ENCODE measurements around the gene CTAGE8. TPM values are rescaled to one million over a fixed set of nuclear protein-coding genes. Genes with fewer than 3 reads are reported as not detected.
"Not testable (repeated sequence)": the region's sequence is repeated elsewhere in the genome, so short reads cannot be mapped to it uniquely, and the experiment has no call there.

Gene CTAGE8
- total RNA-seq, 2 experiments from 2014 or later: 0.25 to 0.85 TPM

DNA sequence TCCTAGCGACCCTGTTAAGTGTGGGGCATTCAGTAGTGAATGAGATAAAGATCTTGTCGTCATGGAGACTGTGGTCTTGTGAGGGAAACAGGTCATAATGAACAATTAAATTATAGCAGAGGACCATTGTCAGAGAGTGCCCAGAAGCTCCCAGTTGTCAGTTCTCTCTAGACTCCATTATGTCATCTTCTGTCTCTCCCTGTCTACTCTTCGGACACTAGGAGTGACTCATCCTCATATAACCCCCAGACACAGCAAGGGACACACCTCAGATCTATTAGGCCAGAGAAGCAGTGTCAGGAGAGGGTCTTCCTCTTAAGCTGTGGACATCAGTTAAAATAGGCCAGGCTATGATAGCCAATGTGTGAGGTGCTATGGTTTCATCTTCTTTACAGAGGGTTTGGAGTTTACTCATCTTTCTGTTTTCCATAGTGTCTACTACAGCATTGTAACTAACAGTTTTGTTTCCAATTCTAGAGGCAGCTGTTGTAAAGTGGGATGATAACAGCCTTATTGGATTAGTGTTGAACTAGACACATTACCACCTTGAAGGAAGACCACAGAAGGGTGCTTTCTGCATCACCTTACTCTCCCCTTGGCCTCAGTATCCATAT, 18.2 kb upstream of the CTAGE8 start:
- H3K27ac Mint-ChIP-seq; CTCF ChIA-PET; DNase-seq; intact Hi-C loops (cut with micrococcal nuclease); H3K4me1 Mint-ChIP-seq (ENCODE audit: low read depth); H3K36me3 Mint-ChIP-seq (ENCODE audit: low read depth); POLR2A ChIA-PET; H3K27me3 Mint-ChIP-seq; H3K9me3 Mint-ChIP-seq; H3K4me3 Mint-ChIP-seq: not testable (repeated sequence)
- ATAC-seq: peak; percentile 32

DNA sequence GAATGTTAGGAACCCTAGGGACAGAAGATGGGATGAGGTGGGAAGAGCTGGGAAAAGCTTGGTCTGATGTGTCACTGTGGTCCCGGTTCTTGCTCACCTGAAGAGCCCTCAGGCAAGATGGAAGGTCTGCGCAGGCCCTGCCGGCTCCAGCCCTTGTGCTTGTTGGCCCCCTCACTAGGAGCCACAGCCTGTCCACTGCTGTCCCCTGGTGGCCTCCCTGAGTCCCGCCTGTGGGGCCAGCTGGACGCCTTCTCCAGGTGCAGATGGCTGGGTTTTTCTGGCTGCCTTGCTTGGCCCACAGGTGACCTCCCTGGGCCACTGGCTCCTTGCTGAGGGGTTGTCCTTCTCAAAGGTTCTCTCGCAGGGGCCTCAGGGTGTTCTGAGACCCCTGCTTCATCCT, 14.6 kb upstream of the CTAGE8 start:
- DNase-seq; H3K27ac Mint-ChIP-seq; H3K27me3 Mint-ChIP-seq; ATAC-seq; POLR2A ChIA-PET; CTCF ChIA-PET; H3K36me3 Mint-ChIP-seq (ENCODE audit: low read depth); H3K4me1 Mint-ChIP-seq (ENCODE audit: low read depth); H3K4me3 Mint-ChIP-seq; H3K9me3 Mint-ChIP-seq; intact Hi-C loops (cut with micrococcal nuclease): not testable (repeated sequence)

DNA sequence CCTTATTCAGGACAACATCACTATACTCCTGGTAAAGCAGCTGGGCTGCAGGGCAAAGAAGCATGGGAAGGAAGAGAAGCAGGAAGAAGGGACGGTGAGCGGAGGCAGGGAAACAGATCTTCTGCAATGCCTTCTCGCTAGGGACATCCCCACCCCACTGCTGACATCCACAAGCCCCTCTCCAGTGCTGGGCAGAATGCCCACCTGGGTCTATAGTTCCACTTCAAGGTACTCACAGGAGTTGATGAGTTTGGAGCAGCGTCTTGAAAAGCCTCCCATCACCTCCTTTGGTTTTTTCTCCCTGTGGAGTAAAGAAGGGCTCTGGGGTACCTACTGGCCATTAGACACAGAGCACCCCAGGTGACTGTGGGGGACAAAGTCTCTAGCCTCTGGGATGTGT, 13.4 kb upstream of the CTAGE8 start:
- CTCF ChIA-PET; intact Hi-C loops (cut with micrococcal nuclease); H3K27ac Mint-ChIP-seq; H3K36me3 Mint-ChIP-seq (ENCODE audit: low read depth); H3K9me3 Mint-ChIP-seq; DNase-seq; H3K4me3 Mint-ChIP-seq; POLR2A ChIA-PET; H3K4me1 Mint-ChIP-seq (ENCODE audit: low read depth); ATAC-seq; H3K27me3 Mint-ChIP-seq: not testable (repeated sequence)

DNA sequence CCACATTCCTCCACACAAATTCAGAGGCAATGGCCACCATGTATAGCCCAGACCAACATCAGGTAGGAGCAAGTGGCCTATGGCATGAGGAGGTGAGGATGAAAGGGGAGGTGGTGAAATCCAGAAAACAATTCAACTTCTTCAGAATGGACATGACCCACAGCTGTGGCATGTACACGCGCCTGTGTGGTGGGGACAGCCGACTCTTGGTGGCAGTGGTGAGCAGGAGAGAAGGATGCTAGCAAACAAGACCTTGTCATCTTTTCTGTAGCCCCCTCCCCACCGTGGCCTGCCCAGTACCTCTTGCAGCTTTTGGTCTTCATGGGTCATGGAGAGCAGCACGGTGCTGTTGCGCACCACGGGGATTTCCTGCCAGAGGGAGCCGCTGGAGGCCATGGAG, 12.9 kb upstream of the CTAGE8 start:
- ATAC-seq; H3K27me3 Mint-ChIP-seq; H3K27ac Mint-ChIP-seq; H3K9me3 Mint-ChIP-seq; CTCF ChIA-PET; H3K4me3 Mint-ChIP-seq; H3K36me3 Mint-ChIP-seq (ENCODE audit: low read depth); DNase-seq; H3K4me1 Mint-ChIP-seq (ENCODE audit: low read depth); intact Hi-C loops (cut with micrococcal nuclease); POLR2A ChIA-PET: not testable (repeated sequence)

DNA sequence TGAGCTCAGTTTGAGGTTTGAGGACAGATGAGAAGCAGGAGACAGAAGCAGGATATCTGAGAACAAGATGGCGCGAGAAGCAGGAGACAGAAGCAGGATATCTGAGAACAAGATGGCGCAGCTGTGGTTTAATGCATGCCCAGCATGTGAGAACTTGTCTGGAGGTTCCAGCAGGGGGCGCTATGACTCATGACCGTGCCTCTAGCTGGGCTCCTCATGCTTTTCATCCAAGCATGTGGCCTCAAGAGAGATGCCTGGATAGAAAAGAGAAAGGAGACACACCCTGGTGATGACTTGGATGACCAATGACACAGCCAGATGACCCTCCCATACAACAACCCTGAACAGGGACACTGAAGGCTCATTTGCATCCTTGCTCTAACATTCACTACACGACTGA, 10.9 kb upstream of the CTAGE8 start:
- H3K27ac Mint-ChIP-seq; H3K36me3 Mint-ChIP-seq (ENCODE audit: low read depth); intact Hi-C loops (cut with micrococcal nuclease); POLR2A ChIA-PET; CTCF ChIA-PET; H3K4me3 Mint-ChIP-seq; H3K4me1 Mint-ChIP-seq (ENCODE audit: low read depth); H3K27me3 Mint-ChIP-seq; H3K9me3 Mint-ChIP-seq; DNase-seq: not testable (repeated sequence)
- ATAC-seq: peak; percentile 40

DNA sequence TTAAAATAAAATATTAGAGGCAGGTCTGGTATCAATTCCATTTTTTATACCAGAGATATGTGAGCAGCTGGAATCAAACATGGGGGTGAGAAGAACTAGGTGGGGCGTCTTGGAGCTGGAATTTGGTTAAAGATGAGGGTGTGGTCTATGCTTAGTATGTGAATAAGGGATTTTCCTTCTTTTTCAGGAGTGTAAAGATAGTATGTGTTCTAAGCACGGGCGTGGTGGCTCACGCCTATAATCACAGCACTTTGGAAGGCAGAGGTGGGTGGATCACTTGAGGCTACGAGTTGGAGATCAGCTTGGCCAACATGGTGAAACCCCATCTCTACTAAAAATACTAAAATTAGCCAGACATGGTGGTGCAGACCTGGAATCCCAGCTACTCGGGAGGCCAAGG, 6.2 kb upstream of the CTAGE8 start:
- H3K4me1 Mint-ChIP-seq (ENCODE audit: low read depth); DNase-seq; H3K27ac Mint-ChIP-seq; H3K9me3 Mint-ChIP-seq; ATAC-seq; POLR2A ChIA-PET; H3K4me3 Mint-ChIP-seq; intact Hi-C loops (cut with micrococcal nuclease); H3K27me3 Mint-ChIP-seq; H3K36me3 Mint-ChIP-seq (ENCODE audit: low read depth); CTCF ChIA-PET: not testable (repeated sequence)

DNA sequence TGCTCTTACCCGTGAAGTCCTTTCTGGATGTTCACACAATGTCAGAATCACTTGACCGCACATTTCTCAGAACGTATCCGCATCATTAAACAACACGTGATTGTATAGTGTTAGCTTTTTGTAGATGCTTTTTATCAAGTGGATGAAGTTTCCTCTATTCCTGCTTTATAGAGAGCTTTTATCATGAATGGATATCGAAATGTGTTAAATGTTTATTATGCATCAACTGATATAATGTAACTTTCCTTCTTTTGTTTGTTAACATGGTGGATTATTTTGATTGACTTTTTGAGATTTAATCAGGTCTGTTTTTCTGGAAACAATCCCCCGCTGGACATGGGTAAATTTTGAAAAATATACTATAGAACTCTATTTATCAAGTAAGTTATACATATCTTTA, 4.4 kb downstream of the CTAGE8 start, which contains the start of gene OR2A7:
TSS of gene OR2A7 (minus strand) at position 101 of the 400 bp plus-strand sequence. CDS start 5,164 bp downstream, outside the sequence.
- CTCF ChIA-PET; H3K4me3 Mint-ChIP-seq; intact Hi-C loops (cut with micrococcal nuclease); H3K36me3 Mint-ChIP-seq (ENCODE audit: low read depth); DNase-seq; POLR2A ChIA-PET; H3K27ac Mint-ChIP-seq; H3K4me1 Mint-ChIP-seq (ENCODE audit: low read depth); H3K27me3 Mint-ChIP-seq; ATAC-seq; H3K9me3 Mint-ChIP-seq: not testable (repeated sequence)

DNA sequence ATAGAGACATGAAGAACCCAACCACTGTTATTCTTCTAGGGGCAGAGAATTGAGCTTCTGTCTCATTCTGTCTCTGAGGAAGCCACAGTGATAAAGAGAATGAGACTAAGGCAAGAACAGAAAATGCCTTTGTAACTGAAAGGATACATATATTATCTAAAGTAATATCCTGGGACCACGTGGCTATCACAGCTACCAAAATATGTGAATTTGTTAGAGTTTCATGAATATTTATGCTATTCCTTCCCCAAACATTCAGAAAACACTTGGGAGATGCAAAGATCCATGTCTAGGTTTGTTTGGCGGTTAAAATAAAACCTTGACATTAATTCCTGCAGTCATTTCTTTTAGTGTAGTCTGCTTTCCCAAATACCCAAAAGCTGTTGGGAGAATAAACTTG, 7.0 kb downstream of the CTAGE8 start:
- POLR2A ChIA-PET: not testable (repeated sequence)

DNA sequence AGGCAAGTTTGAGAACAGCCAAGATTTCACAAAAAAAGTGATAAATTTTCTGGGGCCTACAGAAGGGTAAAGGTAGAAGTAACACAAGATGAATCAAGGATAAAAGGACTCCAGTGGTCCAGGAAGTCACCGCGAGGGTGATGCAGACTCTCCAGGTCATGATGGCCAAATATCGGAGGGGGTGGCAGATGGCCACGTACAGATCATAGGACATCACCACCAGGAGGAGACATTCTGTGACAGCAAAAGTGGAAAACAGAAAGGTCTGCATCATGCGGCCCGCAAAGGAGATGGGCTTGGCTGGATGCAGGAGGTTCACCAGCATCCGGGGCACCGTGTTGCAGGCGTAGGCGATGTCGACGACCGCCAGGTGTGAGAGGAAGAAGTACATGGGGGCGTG, 10.0 kb downstream of the CTAGE8 start:
- DNase-seq; H3K36me3 Mint-ChIP-seq (ENCODE audit: low read depth); ATAC-seq; POLR2A ChIA-PET; H3K4me1 Mint-ChIP-seq (ENCODE audit: low read depth); H3K27me3 Mint-ChIP-seq; H3K27ac Mint-ChIP-seq; intact Hi-C loops (cut with micrococcal nuclease); H3K4me3 Mint-ChIP-seq; H3K9me3 Mint-ChIP-seq; CTCF ChIA-PET: not testable (repeated sequence)

More for the DNA sequence above, 7.0 kb downstream of the CTAGE8 start:
- DNase-seq; H3K27me3 Mint-ChIP-seq; H3K4me1 Mint-ChIP-seq (ENCODE audit: low read depth); H3K27ac Mint-ChIP-seq; CTCF ChIA-PET; H3K9me3 Mint-ChIP-seq; ATAC-seq; intact Hi-C loops (cut with micrococcal nuclease); H3K4me3 Mint-ChIP-seq; H3K36me3 Mint-ChIP-seq (ENCODE audit: low read depth): not testable (repeated sequence)

Measured in activated CD8-positive, alpha-beta T cell treated with anti-CD3 and anti-CD28 coated beads for 36 hours (primary cell).